ENCODE measurements around the gene DNASE1L1. TPM values are rescaled to one million over a fixed set of nuclear protein-coding genes. Genes with fewer than 3 reads are reported as not detected.

Gene DNASE1L1
- total and polyA plus RNA-seq, 2 of the 13 experiments (the other 11 are each of a cell fraction or from before 2014, with no cell fraction given), result 4.7 to 12.3 TPM

- no peak for TF ChIP-seq DBP (CRISPR knock-in tag; IDR thresholded peaks at IDR 0.05; ENCODE audit: not compliant biosample characterization)
- TF ChIP-seq CSRNP2 (CRISPR knock-in tag; conservative IDR thresholded peaks at IDR 0.05; ENCODE audit: low read depth), result no peak
- no peak for TF ChIP-seq NR2F6 (IDR thresholded peaks at IDR 0.05)
- TF ChIP-seq NR2F6 (CRISPR knock-in tag; IDR thresholded peaks at IDR 0.05), result no peak
- TF ChIP-seq JDP2 (CRISPR knock-in tag; IDR thresholded peaks at IDR 0.05; ENCODE audit: borderline replicate concordance), result no peak
- no peak for TF ChIP-seq FUBP1 (CRISPR knock-in tag; IDR thresholded peaks at IDR 0.05; ENCODE audit: borderline replicate concordance)
- no peak for TF ChIP-seq ZNF878 (CRISPR knock-in tag; IDR thresholded peaks at IDR 0.05)
- no peak for TF ChIP-seq TERF1 (CRISPR knock-in tag; IDR thresholded peaks at IDR 0.05)
- TF ChIP-seq SP2 (CRISPR knock-in tag; IDR thresholded peaks at IDR 0.05), result no peak
- TF ChIP-seq HIC2 (CRISPR knock-in tag; IDR thresholded peaks at IDR 0.05; ENCODE audit: low read depth), result no peak
- TF ChIP-seq TCF7 (IDR thresholded peaks at IDR 0.05; ENCODE audit: low read depth), result no peak
- TF ChIP-seq IRF1 (CRISPR knock-in tag; IDR thresholded peaks at IDR 0.05; ENCODE audit: low read depth), result no peak
- no peak for TF ChIP-seq PRPF4 (IDR thresholded peaks at IDR 0.05; ENCODE audit: low read depth, low read length, poor library complexity, severe bottlenecking)
- TF ChIP-seq ZNF747 (CRISPR knock-in tag; IDR thresholded peaks at IDR 0.05; ENCODE audit: borderline replicate concordance), result no peak
- TF ChIP-seq DRAP1 (CRISPR knock-in tag; IDR thresholded peaks at IDR 0.05), result peak; percentile 45; the same call in 1 of the 2 replicates
- no peak for TF ChIP-seq ISX (CRISPR knock-in tag; conservative IDR thresholded peaks at IDR 0.05)
- no peak for TF ChIP-seq ELF4 (CRISPR knock-in tag; IDR thresholded peaks at IDR 0.05; ENCODE audit: borderline replicate concordance)
- TF ChIP-seq ZFP91 (CRISPR knock-in tag; IDR thresholded peaks at IDR 0.05; ENCODE audit: borderline replicate concordance), result 0 out of 2 replicates have a peak, but pooled peaks have one; percentile 2
- TF ChIP-seq SRSF4 (IDR thresholded peaks at IDR 0.05; ENCODE audit: low read depth, low read length, poor library complexity, severe bottlenecking), result no peak
- TF ChIP-seq DR1 (CRISPR knock-in tag; IDR thresholded peaks at IDR 0.05), result no peak
These were observed 2.9 kb upstream of the DNASE1L1 start (continued) for GRCh38 chrX:154411981-154412340.

All from HepG2 (cell line).